Measurements from ENCODE around the gene BRPF3.

- no peak for TF ChIP-seq CTCF (conservative IDR thresholded peaks at IDR 0.05; ENCODE audit: low read depth, low read length)
- TF ChIP-seq EZH2phosphoT487 (IDR thresholded peaks at IDR 0.05; ENCODE audit: borderline replicate concordance, low read length), result no peak
- no peak for TF ChIP-seq EZH2 (IDR thresholded peaks at IDR 0.05; ENCODE audit: low read length, unreplicated experiment)
These were observed 16.4 kb upstream of the BRPF3 start for GRCh38 chr6:36180126-36180525.
